Measurements from ENCODE around the gene GRAMD1A.

DNA sequence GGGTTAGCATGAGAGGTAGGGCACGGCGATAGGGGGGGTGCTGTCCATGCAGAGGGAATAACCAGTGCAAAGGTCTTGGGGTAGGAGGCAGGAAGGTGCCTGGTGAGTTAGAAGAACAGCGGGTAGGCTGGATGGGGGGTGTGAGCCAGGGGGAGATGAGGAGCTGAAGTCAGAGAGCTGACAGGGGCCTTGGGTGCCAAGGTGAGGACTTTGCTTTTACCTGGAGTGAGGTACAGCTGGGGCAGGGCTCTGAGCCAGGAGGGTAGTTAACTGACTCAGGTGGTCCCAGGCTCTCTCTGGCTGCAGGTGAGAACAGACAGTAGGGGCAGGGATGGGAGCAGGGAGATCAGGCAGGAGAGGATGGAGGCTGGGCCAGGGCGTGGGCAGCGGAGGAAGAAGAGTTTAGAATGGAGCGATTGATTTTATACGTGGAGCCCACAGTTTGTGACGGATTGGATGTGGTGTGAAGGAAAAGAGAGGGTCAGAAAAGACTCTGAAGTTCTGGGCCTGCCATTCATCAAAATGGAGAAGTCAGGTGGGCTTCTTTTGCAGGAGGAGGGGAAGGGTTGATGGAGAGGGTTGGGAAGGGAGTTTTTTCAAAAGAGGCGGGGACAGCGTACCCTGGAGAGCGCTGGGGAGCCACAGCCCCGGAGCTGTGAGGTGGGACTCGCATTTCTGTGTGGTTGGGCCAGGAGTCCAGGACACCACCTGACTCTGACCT, 1.2 kb upstream of the GRAMD1A start:
- TF ChIP-seq, protein P1, sequence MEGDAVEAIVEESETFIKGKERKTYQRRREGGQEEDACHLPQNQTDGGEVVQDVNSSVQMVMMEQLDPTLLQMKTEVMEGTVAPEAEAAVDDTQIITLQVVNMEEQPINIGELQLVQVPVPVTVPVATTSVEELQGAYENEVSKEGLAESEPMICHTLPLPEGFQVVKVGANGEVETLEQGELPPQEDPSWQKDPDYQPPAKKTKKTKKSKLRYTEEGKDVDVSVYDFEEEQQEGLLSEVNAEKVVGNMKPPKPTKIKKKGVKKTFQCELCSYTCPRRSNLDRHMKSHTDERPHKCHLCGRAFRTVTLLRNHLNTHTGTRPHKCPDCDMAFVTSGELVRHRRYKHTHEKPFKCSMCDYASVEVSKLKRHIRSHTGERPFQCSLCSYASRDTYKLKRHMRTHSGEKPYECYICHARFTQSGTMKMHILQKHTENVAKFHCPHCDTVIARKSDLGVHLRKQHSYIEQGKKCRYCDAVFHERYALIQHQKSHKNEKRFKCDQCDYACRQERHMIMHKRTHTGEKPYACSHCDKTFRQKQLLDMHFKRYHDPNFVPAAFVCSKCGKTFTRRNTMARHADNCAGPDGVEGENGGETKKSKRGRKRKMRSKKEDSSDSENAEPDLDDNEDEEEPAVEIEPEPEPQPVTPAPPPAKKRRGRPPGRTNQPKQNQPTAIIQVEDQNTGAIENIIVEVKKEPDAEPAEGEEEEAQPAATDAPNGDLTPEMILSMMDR (conservative IDR thresholded peaks at IDR 0.05) = no peak
- TF ChIP-seq ZFX (IDR thresholded peaks at IDR 0.05) = no peak
